NCI-H446 (cell line): Measurements from ENCODE around the gene FAM20C.

Experiments used
- DNase-seq, 2 experiments: peaks; one replicate each; lab custom pipeline; 2025; lab: John Stamatoyannopoulos, UW

The FAM20C gene

GRCh38 chr7:270351-270983 is 78.1 kb downstream of the FAM20C start:
- DNase-seq: no peak

- no peak for DNase-seq
Measured at GRCh38 chr7:271266-272107, 79.1 kb downstream of the FAM20C start.

DNA sequence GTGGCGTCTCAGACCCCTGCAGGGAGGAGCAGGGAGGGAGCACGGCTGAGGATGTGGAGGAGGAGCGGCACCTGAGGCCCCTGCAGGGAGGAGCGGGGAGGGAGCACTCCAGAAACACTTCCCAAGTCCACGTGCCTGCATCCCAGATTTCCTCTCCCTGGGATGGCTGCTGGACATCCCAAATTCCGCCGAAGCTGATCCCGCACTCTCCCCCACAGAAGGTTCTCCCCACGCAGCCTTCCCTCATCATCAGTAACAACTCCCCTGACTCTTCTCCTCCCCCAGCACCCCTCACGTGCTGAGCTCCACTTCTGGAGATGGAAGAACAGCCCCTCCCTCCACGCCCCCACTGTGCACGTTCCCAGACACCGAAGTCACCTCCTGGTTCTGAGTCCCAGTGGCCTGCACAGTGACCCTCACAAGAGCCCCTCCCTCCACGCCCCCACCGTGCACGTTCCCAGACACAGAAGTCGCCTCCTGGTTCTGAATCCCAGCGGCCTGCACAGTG is 79.8 kb downstream of the FAM20C start:
- no peak for DNase-seq

- no peak for DNase-seq
Measured at GRCh38 chr7:272631-273030, 80.3 kb downstream of the FAM20C start.

DNA sequence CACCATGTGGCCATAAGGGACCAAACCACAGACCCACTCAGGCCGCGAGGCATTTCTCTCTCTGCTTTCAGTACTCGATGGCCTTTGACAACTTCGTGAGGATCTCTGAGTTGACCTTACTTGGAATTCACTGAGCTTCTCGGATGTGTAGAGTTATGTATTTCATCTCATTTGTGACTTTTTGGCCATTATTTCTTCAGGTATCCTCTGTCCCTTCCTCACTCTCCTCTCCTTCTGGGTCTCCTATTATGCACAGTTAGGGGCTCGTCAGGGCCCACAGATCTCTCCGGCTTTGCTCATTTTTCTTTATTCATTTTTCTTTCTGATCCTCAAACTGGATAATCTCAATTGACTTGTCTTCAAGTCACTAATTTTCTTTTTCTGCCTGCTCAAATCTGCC is 81.0 kb downstream of the FAM20C start:
- DNase-seq: no peak

GRCh38 chr7:274266-274665 is 81.9 kb downstream of the FAM20C start:
- no peak for DNase-seq

DNA sequence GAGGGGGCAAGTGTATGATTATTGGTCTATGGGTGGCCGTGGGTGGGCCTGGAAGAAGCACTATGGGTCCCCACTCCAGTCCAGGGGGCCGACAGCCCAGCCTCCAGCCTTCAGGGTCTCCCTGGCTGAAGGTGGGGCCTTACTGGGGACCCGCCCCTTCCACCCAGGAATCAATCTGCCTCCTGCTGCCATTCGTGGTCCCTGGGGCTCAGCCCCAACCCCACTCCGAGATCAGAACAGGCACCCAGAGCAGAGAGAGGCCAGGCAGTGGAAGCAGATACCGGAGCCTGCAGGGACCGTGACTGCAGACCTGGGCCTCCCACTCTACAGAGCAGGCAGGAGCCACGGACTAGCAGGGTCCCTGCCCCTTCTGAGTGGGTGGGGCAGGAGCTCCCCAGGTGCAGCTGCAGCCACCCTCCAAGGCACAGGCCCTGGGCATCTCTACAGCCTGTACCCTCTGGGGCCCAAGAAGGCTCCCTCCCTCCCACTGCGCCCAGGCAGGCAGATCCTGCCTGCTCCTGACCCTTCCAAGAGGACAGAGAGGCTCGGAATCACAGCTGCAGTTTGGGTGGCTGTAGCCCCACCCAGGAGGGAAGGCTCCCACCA is 84.0 kb downstream of the FAM20C start:
- no peak for DNase-seq

GRCh38 chr7:277228-277627 is 84.9 kb downstream of the FAM20C start:
- DNase-seq: no peak

GRCh38 chr7:278081-278480 is 85.7 kb downstream of the FAM20C start:
- no peak for DNase-seq

- no peak for DNase-seq
Measured at GRCh38 chr7:279821-280220, 87.5 kb downstream of the FAM20C start.

GRCh38 chr7:280461-280860 is 88.1 kb downstream of the FAM20C start:
- DNase-seq: no peak

DNA sequence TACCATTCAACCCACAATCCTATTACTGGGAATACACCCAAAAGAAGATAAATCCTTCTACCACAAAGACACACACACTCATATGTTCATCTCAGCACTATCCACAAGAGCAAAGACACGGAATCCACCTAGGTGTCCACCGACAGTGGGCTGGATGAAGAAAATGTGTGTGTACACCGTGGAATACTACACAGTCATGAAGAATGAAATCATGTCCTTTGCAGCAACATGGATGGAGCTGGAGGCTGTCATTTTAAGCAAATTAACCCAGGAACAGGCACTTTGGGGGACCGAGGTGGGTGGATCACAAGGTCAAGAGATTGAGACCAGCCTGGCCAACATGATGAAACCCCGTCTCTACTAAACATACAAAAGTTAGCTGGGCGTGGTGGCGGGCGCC is 89.3 kb downstream of the FAM20C start:
- no peak for DNase-seq

DNA sequence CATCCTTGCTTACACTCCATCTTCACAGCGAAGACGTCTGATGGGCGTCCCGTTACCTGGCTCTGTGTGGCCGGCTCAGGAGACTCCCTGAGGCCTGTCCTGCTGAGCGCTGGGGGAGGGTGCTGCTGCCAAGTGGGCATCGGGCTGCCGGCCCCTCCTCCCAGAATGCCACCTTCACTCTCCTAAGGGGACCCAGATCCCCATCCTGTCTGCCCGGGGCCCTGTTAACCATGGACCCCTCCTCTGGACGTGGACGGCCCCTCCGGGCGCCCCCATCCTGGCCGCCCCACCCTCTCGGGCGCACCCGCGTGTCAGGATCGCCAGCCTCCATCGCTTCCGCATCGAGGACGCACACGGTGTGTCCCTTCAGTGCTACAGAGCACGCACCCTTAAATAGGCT is 90.2 kb downstream of the FAM20C start:
- no peak for DNase-seq

DNA sequence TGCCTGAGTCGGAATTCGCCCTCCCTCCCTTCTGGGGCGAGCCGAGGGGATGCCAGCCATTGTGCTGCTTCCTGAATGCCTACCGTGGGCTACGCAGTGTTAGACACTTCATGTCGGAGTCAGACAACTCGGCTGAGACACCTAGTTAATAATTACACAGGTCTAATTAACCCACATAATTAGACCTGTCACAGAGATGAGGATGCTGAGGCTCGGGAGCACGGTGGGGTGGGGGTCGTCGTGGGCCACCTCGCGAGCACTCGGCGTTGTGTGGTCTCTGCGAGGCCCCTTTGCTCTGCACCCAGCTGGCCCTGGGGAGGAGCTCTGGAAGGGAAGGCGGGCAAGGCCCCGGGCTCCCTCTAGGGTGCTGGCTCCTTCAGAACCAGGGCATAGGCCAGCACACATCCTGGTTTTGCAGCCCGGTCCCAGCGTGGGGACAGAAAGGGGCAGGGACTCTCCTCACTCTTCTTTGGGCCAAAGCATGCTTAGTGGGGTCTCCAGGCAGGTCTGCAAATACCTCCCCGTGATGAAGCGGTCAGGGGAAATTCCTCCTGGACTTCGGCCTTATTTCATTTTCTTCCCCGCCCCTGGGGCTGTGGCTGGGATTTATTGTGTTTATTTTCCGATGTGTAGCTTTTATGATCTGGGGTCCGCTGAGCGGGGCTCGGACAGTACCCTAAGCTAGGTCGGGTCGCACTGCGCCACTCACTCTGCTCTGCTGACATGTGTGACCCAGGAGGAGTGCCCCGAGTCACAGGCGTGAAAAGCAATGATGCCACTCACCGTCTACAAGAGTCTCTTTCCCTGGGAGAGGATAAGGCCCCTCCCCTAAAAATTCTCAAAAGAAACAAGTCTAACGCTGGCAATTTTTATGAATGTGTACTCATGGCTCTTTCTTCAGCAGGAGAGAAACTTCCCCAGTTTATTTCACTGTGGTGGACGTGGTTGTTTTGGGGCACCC is 92.7 kb downstream of the FAM20C start:
- no peak for DNase-seq

DNA sequence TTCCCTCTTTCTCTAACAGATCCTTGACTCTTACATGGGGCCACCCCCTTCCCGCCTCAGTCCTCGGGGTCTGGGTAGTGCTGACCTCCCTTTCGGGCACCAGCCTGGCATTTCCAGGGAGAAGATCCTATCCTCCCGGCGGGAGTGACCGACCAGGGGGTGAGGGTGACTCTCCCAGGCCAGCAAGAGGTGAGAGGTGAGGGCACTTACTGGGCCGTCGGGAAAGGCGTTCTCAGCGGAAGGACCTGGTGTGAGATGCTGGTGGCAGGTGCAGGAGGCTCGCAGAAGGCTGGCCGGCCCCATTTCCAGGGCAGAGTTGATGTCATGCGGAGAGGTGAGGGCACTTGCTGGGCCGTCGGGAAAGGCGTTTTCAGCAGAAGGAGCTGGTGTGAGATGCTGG is 93.4 kb downstream of the FAM20C start:
- no peak for DNase-seq

DNA sequence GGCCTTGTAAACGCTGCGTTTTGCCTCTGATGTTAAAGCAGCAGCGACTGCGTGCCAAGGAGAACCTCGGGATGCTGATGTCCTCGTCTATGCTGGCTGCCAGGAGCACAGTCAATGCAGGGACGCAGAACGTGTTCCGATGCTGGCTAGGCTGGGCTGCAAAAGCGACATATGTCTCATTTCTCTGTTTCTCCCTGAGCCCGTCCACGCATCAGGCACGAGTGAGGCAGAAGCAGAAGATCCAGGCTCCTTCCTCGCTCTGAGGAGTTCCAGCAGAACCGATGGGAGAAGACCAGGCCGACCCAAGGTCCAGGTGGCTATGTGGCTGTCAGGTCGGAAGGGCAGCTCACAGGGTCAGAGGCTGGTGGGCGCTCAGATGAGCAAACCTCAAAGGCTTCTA is 93.9 kb downstream of the FAM20C start:
- no peak for DNase-seq

DNA sequence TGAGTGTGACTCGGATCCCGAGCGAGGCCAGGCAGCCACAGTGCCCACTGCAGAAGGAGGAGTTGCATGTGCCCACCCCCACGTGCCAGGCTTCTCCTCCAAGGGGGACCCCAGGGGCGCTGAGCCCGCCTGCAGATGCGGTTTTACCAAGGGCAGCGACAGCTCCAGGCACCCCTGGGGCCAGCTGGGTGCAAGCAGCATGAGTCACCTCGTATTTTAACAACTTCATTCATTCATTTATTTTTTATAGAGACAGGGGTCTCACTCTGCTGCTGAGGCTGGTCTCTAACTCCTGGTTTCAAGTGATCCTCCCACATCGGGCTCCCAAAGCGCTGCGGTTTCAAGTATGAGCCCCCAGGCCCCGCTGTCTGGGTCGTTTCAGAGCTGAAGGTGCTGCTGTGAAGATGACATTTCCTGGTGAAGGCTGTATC is 96.3 kb downstream of the FAM20C start:
- no peak for DNase-seq

DNA sequence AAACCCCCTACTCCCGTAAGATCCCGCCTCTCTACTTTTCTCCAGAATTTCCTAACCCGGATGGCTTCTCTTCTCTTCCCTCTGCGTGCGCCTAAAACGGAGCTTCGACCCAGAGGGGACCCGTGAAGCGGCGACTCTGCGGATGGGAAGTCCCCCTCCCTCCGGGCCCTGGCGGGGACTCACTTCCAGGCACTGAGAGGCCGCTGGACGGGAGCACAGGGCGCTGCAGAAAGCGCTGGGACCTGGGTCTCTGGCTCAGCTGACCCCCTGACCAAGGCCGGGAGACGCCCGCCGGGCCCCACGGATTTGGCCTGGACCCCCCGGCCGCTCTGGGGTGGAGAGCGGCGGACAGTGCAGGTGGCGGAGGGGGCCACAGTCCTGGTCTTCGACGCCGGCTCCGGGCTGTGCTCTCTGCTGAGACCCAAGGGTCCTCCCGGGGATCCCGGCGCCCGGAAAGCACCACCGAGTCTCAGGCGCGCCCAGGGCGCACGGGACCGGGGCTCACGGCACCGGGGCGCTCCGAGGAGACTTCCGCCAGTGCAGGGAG is 96.9 kb downstream of the FAM20C start:
- DNase-seq: no peak

GRCh38 chr7:289756-290553 is 97.6 kb downstream of the FAM20C start, which contains the start of gene FOXL3:
Gene FOXL3 (plus strand): TSS chr7:290170. CDS start chr7:290170, 0 bp downstream.
- no peak for DNase-seq

GRCh38 chr7:290554-291372 is 98.4 kb downstream of the FAM20C start:
- DNase-seq: no peak
